NCI-H82 (cell line): ENCODE data around the gene EFCAB3.
"Not testable (repeated sequence)": the region's sequence is repeated elsewhere in the genome, so short reads cannot be mapped to it uniquely, and the experiment has no call there.

Experiments used
- DNase-seq: peaks from one replicate; lab custom pipeline; 2025; lab: John Stamatoyannopoulos, UW

The EFCAB3 gene

GRCh38 chr17:62380253-62380652 lies at the start of gene EFCAB3:
Gene EFCAB3 (plus strand): TSS chr17:62380553. CDS start chr17:62382980, 2,427 bp downstream.
- no peak for DNase-seq

GRCh38 chr17:62336527-62336926 lies 43.8 kb upstream of the EFCAB3 start:
- no peak for DNase-seq

- no peak for DNase-seq
Measured at GRCh38 chr17:62343764-62344270, 36.5 kb upstream of the EFCAB3 start.

GRCh38 chr17:62351176-62351575 lies 29.2 kb upstream of the EFCAB3 start:
- no peak for DNase-seq

- DNase-seq = no peak
Measured at GRCh38 chr17:62366191-62366590, 14.2 kb upstream of the EFCAB3 start.

GRCh38 chr17:62381561-62381960 lies 1.2 kb downstream of the EFCAB3 start:
- DNase-seq = no peak

GRCh38 chr17:62388856-62389255 lies 8.5 kb downstream of the EFCAB3 start:
- DNase-seq = no peak

GRCh38 chr17:62392908-62393307 lies 12.6 kb downstream of the EFCAB3 start:
- no peak for DNase-seq

- DNase-seq = no peak
Measured at GRCh38 chr17:62398891-62399290, 18.5 kb downstream of the EFCAB3 start.

GRCh38 chr17:62405451-62405850 lies 25.1 kb downstream of the EFCAB3 start:
- DNase-seq = no peak

GRCh38 chr17:62413090-62413489 lies 32.7 kb downstream of the EFCAB3 start:
- DNase-seq = not testable (repeated sequence)

GRCh38 chr17:62423647-62424461 lies 43.5 kb downstream of the EFCAB3 start, which contains the start of gene METTL2A:
Gene METTL2A (plus strand): TSS chr17:62423897. CDS start chr17:62423903, 6 bp downstream.
- peak; percentile 98 for DNase-seq

GRCh38 chr17:62426214-62426613 lies 45.9 kb downstream of the EFCAB3 start:
- not testable (repeated sequence) for DNase-seq

GRCh38 chr17:62435251-62435650 lies 54.9 kb downstream of the EFCAB3 start:
- DNase-seq = not testable (repeated sequence)

- not testable (repeated sequence) for DNase-seq
Measured at GRCh38 chr17:62441181-62441580, 60.8 kb downstream of the EFCAB3 start.

GRCh38 chr17:62444063-62444462 lies 63.7 kb downstream of the EFCAB3 start:
- DNase-seq = no peak

GRCh38 chr17:62445791-62446190 lies 65.4 kb downstream of the EFCAB3 start:
- DNase-seq = not testable (repeated sequence)

- not testable (repeated sequence) for DNase-seq
Measured at GRCh38 chr17:62452195-62452594, 71.8 kb downstream of the EFCAB3 start.

- peak; percentile 22 for DNase-seq
Measured at GRCh38 chr17:62453041-62453440, 72.7 kb downstream of the EFCAB3 start.

- DNase-seq = not testable (repeated sequence)
Measured at GRCh38 chr17:62453656-62454055, 73.3 kb downstream of the EFCAB3 start.

- DNase-seq = not testable (repeated sequence)
Measured at GRCh38 chr17:62454111-62454510, 73.8 kb downstream of the EFCAB3 start.

GRCh38 chr17:62456016-62456415 lies 75.7 kb downstream of the EFCAB3 start:
- DNase-seq = no peak

GRCh38 chr17:62458483-62458882 lies 78.1 kb downstream of the EFCAB3 start:
- DNase-seq = not testable (repeated sequence)
